GM21515 (cell line): Measurements from ENCODE around the gene MEI1.
"Not testable (repeated sequence)": the region's sequence is repeated elsewhere in the genome, so short reads cannot be mapped to it uniquely, and the experiment has no call there.

Experiments used
- ATAC-seq: cut with Tn5 transposase; IDR thresholded peaks from one replicate; pipeline ENCODE4 v1.9.1; 2021; ENCODE audit not compliant: unreplicated experiment

The MEI1 gene

GRCh38 chr22:41699264-41700107 is at the start of gene MEI1:
Gene MEI1 (plus strand): TSS chr22:41699503. CDS start chr22:41699539, 36 bp downstream.
- ATAC-seq = no peak

DNA sequence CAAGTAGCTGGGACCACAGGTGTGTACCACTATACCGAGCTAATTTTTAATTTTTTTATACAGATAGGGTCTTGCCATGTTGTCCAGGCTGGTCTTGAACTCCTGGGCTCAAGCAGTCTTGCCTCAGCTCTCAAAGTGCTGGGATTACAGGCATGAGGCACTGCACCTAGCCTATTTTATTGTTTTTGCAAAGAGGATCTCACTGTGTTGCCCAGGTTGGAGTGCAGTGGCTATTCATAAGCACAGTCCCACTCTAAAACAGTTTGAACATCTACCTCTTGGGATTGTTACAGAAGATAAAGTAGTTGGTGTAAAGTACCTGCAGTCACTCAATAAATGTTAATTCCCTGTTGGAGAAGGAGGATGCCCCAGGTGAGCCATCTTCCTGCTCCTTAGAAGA is 49.1 kb upstream of the MEI1 start:
- no peak for ATAC-seq

DNA sequence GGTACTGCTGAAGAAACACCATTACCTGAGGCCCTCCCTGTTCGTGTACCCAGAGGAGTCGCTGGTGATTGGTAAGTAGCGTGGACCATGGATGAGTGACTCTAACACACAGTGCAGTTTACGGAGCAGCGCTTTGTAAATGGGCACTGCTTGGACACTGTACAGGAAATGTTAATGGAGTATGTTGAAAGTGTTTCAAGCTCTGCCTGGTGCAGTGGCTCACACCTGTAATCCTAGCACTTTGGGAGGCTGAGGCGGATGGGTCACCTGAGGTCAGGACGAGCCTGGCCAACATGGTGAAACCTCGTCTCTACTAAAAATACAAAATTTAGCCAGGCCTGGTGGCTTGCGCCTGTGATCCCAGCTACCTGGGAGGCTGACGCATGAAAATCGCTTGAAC is 48.5 kb upstream of the MEI1 start:
- no peak for ATAC-seq

DNA sequence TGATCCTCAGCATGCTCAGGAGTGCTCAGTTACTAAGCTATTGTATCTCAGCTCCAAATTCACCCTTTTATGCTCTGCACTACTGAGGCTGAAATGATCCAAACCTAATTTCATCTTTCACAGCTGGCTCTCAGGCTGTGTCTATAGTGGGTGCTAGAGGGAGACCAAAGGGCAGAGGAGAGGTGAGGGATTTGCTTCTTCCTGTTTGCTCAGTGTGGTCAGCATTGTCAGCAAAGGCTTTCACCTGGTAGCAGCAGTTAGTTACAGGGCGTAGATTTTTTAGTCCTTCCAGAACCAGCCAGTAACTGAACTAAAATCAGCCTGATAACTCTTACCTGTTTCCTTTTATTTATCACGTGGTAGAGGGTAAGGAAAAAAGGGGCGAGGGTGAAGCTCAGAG is 45.0 kb upstream of the MEI1 start:
- ATAC-seq = no peak

DNA sequence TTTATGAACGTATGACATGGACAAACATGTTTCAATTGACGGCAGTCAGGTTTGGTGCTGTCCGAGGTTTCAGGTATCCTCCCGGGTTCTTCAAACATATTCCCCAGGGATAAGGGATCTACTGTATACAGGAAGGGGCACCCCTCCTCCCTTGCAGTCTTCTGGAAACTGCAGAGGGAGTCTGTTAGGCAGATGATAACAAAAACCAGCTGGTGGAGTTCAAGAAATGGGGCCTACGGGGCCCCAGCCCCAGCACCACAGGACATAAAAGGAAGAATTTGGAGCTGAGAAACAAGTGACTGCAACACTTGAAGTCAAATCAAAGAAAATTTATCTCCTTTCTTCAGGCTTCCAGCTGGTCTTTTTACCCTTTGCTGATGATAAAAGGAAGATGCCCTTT is 42.7 kb upstream of the MEI1 start:
- no peak for ATAC-seq

DNA sequence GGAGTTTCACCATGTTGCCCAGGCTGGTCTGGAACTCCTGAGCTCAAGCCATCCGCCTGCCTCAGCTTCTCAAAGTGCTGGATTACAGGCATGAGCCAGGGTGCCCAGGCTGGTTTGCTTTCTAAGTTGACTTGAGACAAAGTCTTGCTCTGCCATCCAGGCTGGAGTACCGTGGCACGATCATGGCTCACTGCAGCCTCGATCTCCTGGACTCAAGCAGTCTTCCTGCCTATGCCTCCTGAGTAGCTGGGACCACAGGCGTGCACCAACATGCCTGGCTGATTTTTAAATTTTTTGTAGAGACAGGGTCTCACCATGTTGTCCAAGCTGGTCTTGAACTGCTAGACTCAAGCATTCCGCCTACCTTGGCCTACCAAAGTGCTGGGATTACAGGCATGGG is 41.6 kb upstream of the MEI1 start:
- no peak for ATAC-seq

GRCh38 chr22:41658869-41659268 is 40.4 kb upstream of the MEI1 start:
- ATAC-seq = no peak

GRCh38 chr22:41659941-41660340 is 39.4 kb upstream of the MEI1 start:
- ATAC-seq = no peak

- ATAC-seq = no peak
Measured at GRCh38 chr22:41660416-41660815, 38.9 kb upstream of the MEI1 start.

DNA sequence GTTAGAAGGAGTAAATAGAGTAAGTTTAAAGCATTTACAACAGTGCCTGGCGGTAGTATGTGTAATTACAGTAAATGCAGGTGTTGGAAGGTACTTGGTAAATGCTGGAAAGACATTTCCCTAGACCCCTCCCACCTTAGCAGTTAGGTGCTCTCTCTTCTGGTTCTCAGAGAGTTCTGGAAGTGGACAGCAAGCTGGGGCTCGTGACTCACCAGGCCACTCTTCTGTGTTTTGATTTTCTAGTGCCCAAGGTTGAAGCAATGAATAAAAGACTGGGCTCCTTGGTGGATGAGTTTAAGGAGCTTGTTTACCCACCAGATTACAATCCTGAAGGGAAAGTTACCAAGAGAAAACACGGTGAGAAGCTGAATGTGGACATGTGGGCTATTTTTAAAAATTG is 38.2 kb upstream of the MEI1 start:
- ATAC-seq = no peak

DNA sequence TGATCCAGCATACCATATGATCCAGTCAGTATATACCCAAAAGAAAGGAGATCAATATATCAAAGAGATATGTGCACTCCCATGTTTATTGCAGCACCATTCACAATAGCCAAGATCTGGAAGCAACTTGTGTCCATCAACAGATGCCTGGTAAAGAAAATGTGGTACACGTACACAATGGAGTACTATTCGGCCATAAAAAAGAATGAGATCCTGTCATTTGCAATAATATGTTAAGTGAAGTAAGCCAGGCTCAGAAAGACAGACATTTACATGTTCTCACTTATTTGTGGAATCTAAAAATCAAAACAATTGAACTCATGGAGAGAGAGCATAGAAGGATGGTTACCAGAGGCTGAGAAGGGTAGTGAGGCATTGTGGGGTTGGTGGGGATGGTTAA is 37.6 kb upstream of the MEI1 start:
- ATAC-seq = no peak

- ATAC-seq = not testable (repeated sequence)
Measured at GRCh38 chr22:41663594-41663993, 35.7 kb upstream of the MEI1 start.

GRCh38 chr22:41664490-41664889 is 34.8 kb upstream of the MEI1 start:
- no peak for ATAC-seq

- ATAC-seq = no peak
Measured at GRCh38 chr22:41664951-41665350, 34.4 kb upstream of the MEI1 start.

DNA sequence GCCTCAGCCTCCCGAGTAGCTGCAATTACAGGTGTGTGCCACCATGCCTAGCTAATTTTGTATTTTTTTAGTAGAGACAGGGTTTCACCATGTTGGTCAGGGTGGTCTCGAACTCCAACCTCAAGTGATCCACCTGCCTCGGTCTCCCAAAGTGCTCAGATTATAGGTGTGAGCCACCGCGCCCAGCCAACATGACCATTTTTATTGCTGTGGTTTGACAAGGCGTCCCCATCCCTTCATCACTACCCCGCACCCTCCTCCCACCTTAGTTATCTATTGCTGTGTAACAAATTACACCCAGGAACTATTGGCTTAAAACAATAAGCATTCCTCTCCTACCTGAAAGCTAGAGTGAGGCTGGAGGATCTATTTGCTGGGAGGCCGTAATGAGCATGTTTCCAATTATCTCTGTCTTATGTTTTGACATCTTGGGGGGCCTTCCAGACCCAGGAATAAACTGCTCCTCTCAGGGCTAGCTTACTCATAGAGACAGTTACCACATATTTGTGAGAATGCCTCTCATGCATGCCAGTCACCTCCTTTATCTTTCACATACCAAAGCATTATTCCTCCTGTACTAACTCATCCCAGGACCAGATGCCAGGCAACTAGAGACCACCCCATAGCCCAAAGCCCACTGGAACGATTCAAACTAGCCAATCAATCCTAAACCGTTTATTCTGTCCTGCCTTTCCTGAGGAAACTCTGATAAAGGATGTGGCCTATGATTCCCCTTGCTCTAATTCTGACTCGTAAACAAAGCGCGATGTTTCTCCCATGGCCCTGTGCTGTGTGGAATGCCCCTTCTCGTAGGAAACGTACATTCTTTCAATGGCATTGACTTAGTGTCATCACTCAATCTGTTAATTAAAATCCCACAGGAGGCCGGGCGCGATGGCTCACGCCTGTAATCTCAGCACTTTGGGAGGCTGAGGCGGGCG is 30.1 kb upstream of the MEI1 start:
- ATAC-seq = no peak

DNA sequence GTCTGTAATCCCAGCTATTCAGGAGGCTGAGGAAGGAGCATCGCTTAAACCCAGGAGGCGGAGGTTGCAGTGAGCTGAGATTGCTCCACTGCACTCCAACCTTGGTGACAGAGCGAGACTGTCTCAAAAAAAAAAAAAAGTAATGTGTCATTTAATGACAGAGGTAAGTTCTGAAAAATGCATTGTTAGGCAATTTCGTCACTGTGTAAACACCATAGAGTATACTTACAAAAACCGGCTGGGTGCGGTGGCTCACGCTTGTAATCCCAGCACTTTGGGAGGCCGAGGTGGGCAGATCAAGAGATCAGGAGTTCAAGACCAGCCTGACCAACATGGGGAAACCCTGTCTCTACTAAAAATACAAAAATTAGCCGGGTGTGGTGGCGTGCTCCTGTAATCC is 27.2 kb upstream of the MEI1 start:
- not testable (repeated sequence) for ATAC-seq

DNA sequence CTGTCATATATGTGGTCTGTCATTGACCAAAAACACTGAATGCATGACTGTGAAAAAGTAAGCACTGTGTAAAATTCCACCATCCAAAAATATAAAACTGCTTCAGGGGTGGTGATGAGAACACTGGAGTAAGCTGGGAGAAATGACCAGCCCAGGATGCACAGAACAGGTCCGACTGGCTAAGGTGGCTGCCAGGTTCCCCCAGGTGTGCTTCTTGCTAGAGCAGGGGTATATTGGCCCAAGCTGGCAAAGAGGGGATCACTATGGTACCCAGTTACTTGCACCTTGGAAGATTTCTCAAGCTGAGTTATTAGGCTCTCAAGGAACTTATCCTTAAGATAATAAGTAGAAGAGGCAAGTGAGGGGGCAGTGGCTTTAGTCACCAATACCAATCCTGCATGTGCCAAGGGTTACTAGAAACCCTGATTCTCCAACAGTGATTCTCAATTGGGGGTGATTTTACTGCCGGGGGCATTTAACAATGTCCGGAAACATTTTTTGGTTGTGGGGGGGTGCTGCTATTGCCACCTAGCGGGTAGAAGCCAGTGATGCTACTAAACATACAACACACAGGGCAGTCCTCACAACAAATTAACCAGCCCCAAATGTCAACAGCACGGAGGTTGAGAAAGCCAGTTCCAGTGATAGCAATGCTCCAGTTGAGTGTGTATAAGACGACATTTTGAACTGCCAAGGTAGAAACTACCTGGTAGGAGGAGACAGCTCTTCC is 26.4 kb upstream of the MEI1 start:
- ATAC-seq = no peak

GRCh38 chr22:41674846-41675340 is 24.4 kb upstream of the MEI1 start:
- ATAC-seq = no peak

DNA sequence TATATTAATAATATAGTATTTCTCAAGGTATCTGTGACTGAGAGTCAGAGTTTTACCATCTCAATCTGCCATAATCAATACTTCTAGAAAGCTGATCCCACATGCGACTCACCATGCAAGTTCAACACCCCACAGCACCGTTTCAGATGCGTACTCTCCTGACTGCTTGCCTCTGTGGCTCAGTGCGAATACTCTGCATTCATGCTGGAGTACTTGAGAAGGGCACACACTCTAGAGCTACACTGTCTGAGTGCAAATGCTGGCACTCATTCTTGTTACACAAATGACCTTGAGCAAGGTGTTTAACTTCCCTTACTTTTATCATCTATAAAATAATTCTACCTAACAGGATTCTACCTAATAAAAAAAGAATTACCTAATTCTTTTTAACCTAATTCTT is 23.2 kb upstream of the MEI1 start:
- no peak for ATAC-seq

DNA sequence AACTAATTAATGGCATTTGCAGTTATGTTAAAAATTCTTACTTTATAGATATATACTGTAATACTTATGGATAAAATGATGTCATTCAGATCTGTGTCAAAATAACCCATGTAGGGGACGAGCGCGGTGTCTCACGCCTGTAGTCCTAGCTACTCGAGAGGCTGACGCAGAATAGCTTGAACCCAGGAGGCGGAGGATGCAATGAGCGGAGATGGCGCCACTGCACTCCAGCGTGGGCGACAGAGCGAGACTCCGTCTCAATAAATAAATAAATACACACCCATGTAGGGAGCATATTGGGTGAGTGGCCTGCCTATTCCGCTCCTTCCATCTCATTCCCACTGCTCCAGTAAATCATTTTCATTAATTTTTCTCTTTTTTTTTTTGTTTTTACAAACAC is 17.7 kb upstream of the MEI1 start:
- no peak for ATAC-seq
